ENCODE data around the gene KRTAP5-2. TPM values are rescaled to one million over a fixed set of nuclear protein-coding genes. Genes with fewer than 3 reads are reported as not detected.
"Not testable (repeated sequence)": the region's sequence is repeated elsewhere in the genome, so short reads cannot be mapped to it uniquely, and the experiment has no call there.

KRTAP5-2 gene
- total and polyA plus RNA-seq, 9 of the 15 experiments (the other 6 are each of a cell fraction or from before 2014, with no cell fraction given): not detected

DNA sequence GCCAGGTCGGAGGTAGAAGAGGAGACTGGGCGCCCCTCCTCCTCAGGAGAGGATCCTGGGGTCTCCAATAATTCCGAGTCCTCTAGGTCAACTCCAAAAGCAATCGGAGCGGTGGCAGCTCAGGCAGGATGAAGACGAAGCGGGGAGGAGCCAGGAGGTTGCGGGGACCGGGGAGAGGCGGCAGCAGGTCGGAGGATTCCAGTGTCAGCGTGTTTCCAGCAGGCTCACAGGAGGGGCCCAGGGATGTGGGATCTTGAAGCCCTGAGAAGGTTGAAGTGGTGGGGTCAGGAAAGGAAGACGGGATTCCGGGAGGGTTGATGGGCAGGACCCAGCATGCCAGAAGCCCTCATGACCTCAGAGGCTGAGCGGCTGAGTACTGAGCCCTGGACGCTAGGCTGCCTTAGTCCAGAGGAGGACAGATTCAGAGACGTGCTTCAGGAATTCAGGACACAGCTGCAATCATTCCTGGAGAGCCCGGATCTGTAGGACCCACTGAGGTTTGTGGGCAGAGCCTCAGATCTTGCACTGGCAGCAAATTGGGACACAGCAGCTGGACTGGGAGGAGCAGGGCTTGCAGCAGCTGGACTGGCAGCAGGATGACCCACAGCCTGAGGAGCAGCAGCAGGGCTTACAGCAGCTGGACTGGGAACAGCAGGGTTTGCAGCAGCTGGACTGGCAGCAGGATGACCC lies 9.2 kb upstream of the KRTAP5-2 start:
- FAIRE-seq: not testable (repeated sequence)

DNA sequence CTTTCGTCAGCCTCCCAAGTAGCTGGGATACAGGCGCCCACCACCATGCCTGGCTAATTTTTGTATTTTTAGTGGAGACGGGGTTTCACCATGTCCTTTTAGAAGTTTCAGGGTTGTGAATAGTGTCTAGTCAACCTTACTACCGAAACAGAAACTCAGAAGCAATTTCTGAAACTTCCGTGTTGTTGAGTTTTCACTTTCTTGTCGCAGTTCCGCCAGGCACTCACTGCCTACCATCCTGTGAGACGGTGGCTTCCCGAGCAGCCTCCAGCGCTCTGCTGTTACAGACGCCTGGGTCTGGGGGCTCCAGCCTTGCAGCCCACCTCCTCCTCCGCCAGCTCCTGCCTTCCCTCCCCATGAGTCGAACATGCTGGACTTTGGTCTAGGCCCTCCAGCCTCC lies 7.8 kb upstream of the KRTAP5-2 start:
- H3K36me3 ChIP-seq (ENCODE audit: control insufficient read depth, insufficient read depth, low read length); in situ Hi-C loops (cut with MboI); H3K4me2 ChIP-seq (ENCODE audit: insufficient read depth, low read length); H2AFZ ChIP-seq (ENCODE audit: low read depth, low read length); H3K4me1 ChIP-seq (replicated peaks in 1 of 2; ENCODE audit: control insufficient read depth in 2 of 2, insufficient read depth in 2 of 2, low read length in 2 of 2); H3K9ac ChIP-seq (ENCODE audit: insufficient read depth in 1 of 2, low read depth in 2 of 2, low read length in 2 of 2); H3K79me2 ChIP-seq (ENCODE audit: control insufficient read depth, insufficient read depth, low read length); DNase-seq (ENCODE audit: extremely low read depth in 1 of 4, low spot score in 3 of 4); H3K27ac ChIP-seq (ENCODE audit: extremely low read depth, low read depth, low read length); H3K9me3 ChIP-seq (replicated peaks; ENCODE audit: control insufficient read depth, insufficient read depth, low read depth, low read length); intact Hi-C loops (cut with micrococcal nuclease); H3K9me1 ChIP-seq (ENCODE audit: control insufficient read depth, insufficient read depth, low read length); FAIRE-seq; BruUV-seq (replicated peaks); H4K20me1 ChIP-seq (replicated peaks; ENCODE audit: control insufficient read depth, insufficient read depth, low read length); H3K4me3 ChIP-seq; ATAC-seq: not testable (repeated sequence)
- 8% methylated on average over 13 of the region's 13 CpGs for WGBS (ENCODE audit: insufficient coverage, low coverage, missing lambda C conversion rate)
- ChIA-PET POLR2A (interaction anchor here (0.6 kb wide), 1 partner anchor 35 kb away, joined by 3 read pairs; no protein-coding TSS in a partner anchor), CTCF (ENCODE audit: low intra/inter-chr PET ratio) (interaction anchor here (0.7 kb wide), 1 partner anchor 250 kb away, joined by 3 read pairs; no protein-coding TSS in a partner anchor)
- H3K27me3 ChIP-seq (ENCODE audit: control insufficient read depth in 2 of 2, insufficient read depth in 2 of 2, low read length in 2 of 2): peaks cover 9 to 49% of the 10 kb centered on the region in 2 experiments

More for the DNA sequence above, 9.2 kb upstream of the KRTAP5-2 start:
- H4K20me1 ChIP-seq (replicated peaks; ENCODE audit: control insufficient read depth, insufficient read depth, low read length); intact Hi-C loops (cut with micrococcal nuclease); H3K27ac ChIP-seq (ENCODE audit: extremely low read depth, low read depth, low read length); DNase-seq (ENCODE audit: extremely low read depth in 1 of 4, low spot score in 3 of 4); H3K9ac ChIP-seq (ENCODE audit: insufficient read depth in 1 of 2, low read depth in 2 of 2, low read length in 2 of 2); H3K4me2 ChIP-seq (ENCODE audit: insufficient read depth, low read length); BruUV-seq (replicated peaks); H3K4me1 ChIP-seq (replicated peaks in 1 of 2; ENCODE audit: control insufficient read depth in 2 of 2, insufficient read depth in 2 of 2, low read length in 2 of 2); CTCF ChIA-PET (ENCODE audit: low intra/inter-chr PET ratio); H3K9me3 ChIP-seq (replicated peaks; ENCODE audit: control insufficient read depth, insufficient read depth, low read depth, low read length); H3K36me3 ChIP-seq (ENCODE audit: control insufficient read depth, insufficient read depth, low read length); in situ Hi-C loops (cut with MboI); H3K79me2 ChIP-seq (ENCODE audit: control insufficient read depth, insufficient read depth, low read length); H3K4me3 ChIP-seq; ATAC-seq; H2AFZ ChIP-seq (ENCODE audit: low read depth, low read length); H3K9me1 ChIP-seq (ENCODE audit: control insufficient read depth, insufficient read depth, low read length): not testable (repeated sequence)
- POLR2A ChIA-PET: interaction anchor here (0.5 kb wide), 1 partner anchor 135 kb away, joined by 4 read pairs; no protein-coding TSS in a partner anchor
- peaks cover 14 to 58% of the 10 kb centered on the region in 2 experiments for H3K27me3 ChIP-seq (ENCODE audit: control insufficient read depth in 2 of 2, insufficient read depth in 2 of 2, low read length in 2 of 2)
- WGBS (ENCODE audit: insufficient coverage, low coverage, missing lambda C conversion rate): under 1% methylated on average over 18 of the region's 18 CpGs

Data from K562 (cell line).